Smooth muscle cell (in vitro differentiated cells): ENCODE data around the gene SLC9A7. TPM values are rescaled to one million over a fixed set of nuclear protein-coding genes. Genes with fewer than 3 reads are reported as not detected.

Experiments
- DNase-seq: peaks from one replicate; lab custom pipeline; 2025; ENCODE audit not compliant: unreplicated experiment; lab: John Stamatoyannopoulos, UW
- H2AFZ ChIP-seq: fragments of 200-600 bp; sonication (generic); 2 replicates; pipeline ENCODE4 v1.6.0; 2016; ENCODE audit warnings: antibody characterized with exemption, low read depth, mild to moderate bottlenecking
- H3F3A ChIP-seq: fragments of 200-600 bp; sonication (generic); 2 replicates; pipeline ENCODE4 v1.6.0; 2017; ENCODE audit warnings: antibody characterized with exemption, low read depth
- H3K27ac ChIP-seq: fragments of 200-600 bp; sonication (generic); 2 replicates; pipeline ENCODE4 v1.5.1; 2016; ENCODE audit warnings: low read depth, mild to moderate bottlenecking
- H3K27me3 ChIP-seq: fragments of 200-600 bp; sonication (generic); 2 replicates; pipeline ENCODE4 v1.6.1; 2016; ENCODE audit warnings: low read depth, mild to moderate bottlenecking
- H3K36me3 ChIP-seq: fragments of 200-600 bp; sonication (generic); 2 replicates; pipeline ENCODE4 v1.5.1; 2016; ENCODE audit warnings: low read depth
- H3K4me1 ChIP-seq: fragments of 200-600 bp; sonication (generic); 2 replicates; pipeline ENCODE4 v1.5.1; 2016; ENCODE audit warnings: low read depth
- H3K4me2 ChIP-seq: fragments of 200-600 bp; sonication (generic); 2 replicates; pipeline ENCODE4 v1.6.0; 2016; ENCODE audit warnings: mild to moderate bottlenecking
- H3K4me3 ChIP-seq: fragments of 200-600 bp; sonication (generic); 2 replicates; pipeline ENCODE4 v1.5.1; 2016; ENCODE audit warnings: mild to moderate bottlenecking
- H3K79me2 ChIP-seq: fragments of 200-600 bp; sonication (generic); 2 replicates; pipeline ENCODE4 v1.6.0; 2016; ENCODE audit warnings: low read depth, mild to moderate bottlenecking
- H3K9ac ChIP-seq: fragments of 200-600 bp; sonication (generic); 2 replicates; pipeline ENCODE4 v1.6.0; 2016; ENCODE audit warnings: low read depth
- H3K9me3 ChIP-seq: fragments of 200-600 bp; sonication (generic); replicated peaks from 2 replicates; pipeline ENCODE4 v1.5.1; 2016; ENCODE audit warnings: low read depth
- H4K20me1 ChIP-seq: fragments of 200-600 bp; sonication (generic); 2 replicates; pipeline ENCODE4 v1.6.0; 2016; ENCODE audit warnings: low read depth
- CTCF ChIP-seq: fragments of 200-600 bp; sonication (generic); IDR thresholded peaks from 2 replicates; pipeline ENCODE4 v1.5.1; 2017; ENCODE audit warnings: borderline replicate concordance, mild to moderate bottlenecking, antibody characterized with exemption; ENCODE audit not compliant: insufficient read depth, poor library complexity, severe bottlenecking
- WGBS: methylation state at CpG from one replicate; pipeline ENCODE4 v1.1.7; 2016; ENCODE audit warnings: low lambda C conversion rate; 5-methylcytosine and 5-hydroxymethylcytosine counted together
- polyA plus RNA-seq: library from polyadenylated mRNA; unstranded; fragments of >200 nt; fragmentation: Nextera tagmentation; extraction: Ambion mirVana; gene quantifications from 2 replicates; pipeline ENCODE4 v1.2.1, GENCODE V29; 2016
- total RNA-seq: library from RNA; depleted of rRNA; stranded (reverse); fragments of >200 nt; gene quantifications from 2 replicates; pipeline ENCODE4 v1.2.3, GENCODE V29; 2014

The SLC9A7 gene
- total and polyA plus RNA-seq, 2 experiments from 2014 or later, result 0.83 to 6.7 TPM

GRCh38 chrX:46796574-46797191 lies 37.8 kb upstream of the SLC9A7 start:
- Histone ChIP-seq H3K27ac (no peak overlapping the region), H3K9me3 (no peaks in the 10 kb centered on the region), H3K4me3 (no peak overlapping the region), H2AFZ (no peak overlapping the region), H4K20me1 (no peaks in the 10 kb centered on the region), H3K36me3 (no peaks in the 10 kb centered on the region), H3K27me3 (no peaks in the 10 kb centered on the region), H3K4me2 (no peak overlapping the region), H3K9ac (no peak overlapping the region), H3K4me1 (peaks cover under 1% of the 10 kb centered on the region), H3K79me2 (no peaks in the 10 kb centered on the region), H3F3A (peaks cover 4% of the 10 kb centered on the region)
- 53% methylated on average over 8 of the region's 8 CpGs for WGBS
- peak; percentile 67 for TF ChIP-seq CTCF
- peak; percentile 8 for DNase-seq

- H3K27me3 ChIP-seq, result no peaks in the 10 kb centered on the region
- H3K4me2 ChIP-seq, result no peak overlapping the region
- no peak for TF ChIP-seq CTCF
- no peak overlapping the region for H2AFZ ChIP-seq
- H3K27ac ChIP-seq, result no peak overlapping the region
- H3K4me3 ChIP-seq, result no peak overlapping the region
- H3K36me3 ChIP-seq, result no peaks in the 10 kb centered on the region
- H3K4me1 ChIP-seq, result peaks cover 3% of the 10 kb centered on the region
- 83% methylated on average over 6 of the region's 6 CpGs for WGBS
- no peaks in the 10 kb centered on the region for H3K79me2 ChIP-seq
- peaks cover 4% of the 10 kb centered on the region for H3F3A ChIP-seq
- H3K9ac ChIP-seq, result no peak overlapping the region
- H3K9me3 ChIP-seq, result no peaks in the 10 kb centered on the region
- H4K20me1 ChIP-seq, result no peaks in the 10 kb centered on the region
- DNase-seq, result no peak
Observed at GRCh38 chrX:46793386-46794143, 34.6 kb upstream of the SLC9A7 start.

GRCh38 chrX:46792810-46793188 lies 33.9 kb upstream of the SLC9A7 start:
- Histone ChIP-seq H3K4me3 (no peak overlapping the region), H2AFZ (no peak overlapping the region), H4K20me1 (no peaks in the 10 kb centered on the region), H3K4me1 (peaks cover 3% of the 10 kb centered on the region), H3K79me2 (no peaks in the 10 kb centered on the region), H3K27ac (peak overlapping the region; percentile 95), H3K27me3 (no peaks in the 10 kb centered on the region), H3K4me2 (peak overlapping the region; percentile 7), H3F3A (peaks cover 4% of the 10 kb centered on the region), H3K9ac (no peak overlapping the region), H3K36me3 (no peaks in the 10 kb centered on the region), H3K9me3 (no peaks in the 10 kb centered on the region)
- TF ChIP-seq CTCF, result no peak
- no peak for DNase-seq
- 68% methylated on average over 4 of the region's 4 CpGs for WGBS
